Upper lobe of left lung (tissue), 4 donors: ENCODE results near the gene SEPTIN10.

Experiments
- CTCF ChIP-seq, 6 experiments: fragments of 450-650 bp in 4 of 6; fragments of 200-600 bp in 2 of 6; sonication (generic) in 2 of 6; IDR thresholded peaks; one replicate each; pipeline ENCODE4 v1.5.1; 2016 to 2019; ENCODE audit warnings: antibody characterized with exemption in 6 of 6
- EP300 ChIP-seq, 4 donors: sonication (generic); formaldehyde crosslinking; IDR thresholded peaks; one replicate each; pipeline ENCODE4 v1.5.1; 2017; ENCODE audit warnings: antibody characterized with exemption in 4 of 4, control low read depth in 2 of 4
- POLR2A ChIP-seq, 4 donors: fragments of 450-650 bp; IDR thresholded peaks; one replicate each; pipeline ENCODE4 v1.5.1; 2016 to 2017; ENCODE audit warnings: antibody characterized with exemption in 4 of 4, mild to moderate bottlenecking in 2 of 4
- POLR2AphosphoS5 ChIP-seq, 2 donors: sonication (generic); formaldehyde crosslinking; IDR thresholded peaks; one replicate each; pipeline ENCODE4 v1.5.1; 2017; ENCODE audit warnings: antibody characterized with exemption in 2 of 2

- no peak for TF ChIP-seq POLR2AphosphoS5 (IDR thresholded peaks at IDR 0.05)
- TF ChIP-seq POLR2A (IDR thresholded peaks at IDR 0.05): no peak
- no peak for TF ChIP-seq CTCF (IDR thresholded peaks at IDR 0.05)
- no peak for TF ChIP-seq EP300 (IDR thresholded peaks at IDR 0.05)
Observed at GRCh38 chr2:109659396-109660045, 45.8 kb upstream of the SEPTIN10 start.
